CD4-positive, alpha-beta T cell (primary cell): ENCODE measurements around the gene SAT1. TPM values are rescaled to one million over a fixed set of nuclear protein-coding genes. Genes with fewer than 3 reads are reported as not detected.

ENCODE experiments used
- ATAC-seq: fragments of 200-7000 bp; cut with Tn5 transposase; one replicate; pipeline ENCODE4 v1.10.0; 2022; ENCODE audit warnings: mild to moderate bottlenecking; ENCODE audit not compliant: poor library complexity
- CTCF ChIA-PET: fragments of 350-600 bp; sonication (Branson Sonifier 250); formaldehyde crosslinking; loops from one replicate; lab custom pipeline; 2021; ENCODE audit warnings: antibody characterized with exemption, inconsistent platforms; lab: Charles Lee
- POLR2A ChIA-PET: fragments of 350-600 bp; sonication (Branson Sonifier 250); formaldehyde crosslinking; loops from one replicate; lab custom pipeline; 2021; ENCODE audit warnings: antibody characterized with exemption, inconsistent platforms; lab: Charles Lee
- DNase-seq, 14 experiments: peaks; one replicate each; pipeline ENCODE4 v3.0.0-alpha.2; 2013 to 2020; ENCODE audit warnings: mixed read lengths in 2 of 14
- H3K27ac ChIP-seq, 2 donors: one replicate each; pipeline versions ENCODE4 v1.5.1 to v1.7.0; 2013; ENCODE audit warnings: low read length in 2 of 2, low read depth in 1 of 2, mild to moderate bottlenecking in 1 of 2
- H3K27me3 ChIP-seq, 2 experiments: 1 replicate in 1 of 2; 2 replicates in 1 of 2; pipeline versions ENCODE4 v1.6.1 to v1.7.0; 2013; ENCODE audit warnings: low read length in 2 of 2, control low read depth in 1 of 2, mild to moderate bottlenecking in 1 of 2, moderate library complexity in 1 of 2; ENCODE audit not compliant: insufficient read depth in 2 of 2, control insufficient read depth in 1 of 2
- H3K36me3 ChIP-seq: one replicate; pipeline ENCODE4 v1.6.1; 2013; ENCODE audit warnings: low read length, control low read depth; ENCODE audit not compliant: insufficient read depth
- H3K4me1 ChIP-seq: one replicate; pipeline ENCODE4 v1.6.1; 2013; ENCODE audit warnings: low read length, control low read depth; ENCODE audit not compliant: insufficient read depth
- H3K4me3 ChIP-seq: one replicate; pipeline ENCODE4 v1.5.1; 2013; ENCODE audit warnings: mild to moderate bottlenecking, low read length, moderate library complexity
- H3K9me3 ChIP-seq, 2 experiments: 1 replicate in 1 of 2; 2 replicates in 1 of 2; pipeline versions ENCODE4 v1.6.1 to v1.7.0; 2013; ENCODE audit warnings: low read length in 2 of 2, mild to moderate bottlenecking in 2 of 2, control low read depth in 1 of 2, moderate library complexity in 1 of 2; ENCODE audit not compliant: control insufficient read depth in 1 of 2, insufficient read depth in 1 of 2
- H3K27ac Mint-ChIP-seq: one replicate; pipeline ENCODE4 v1.8.0; 2020; ENCODE audit warnings: mixed read lengths
- H3K27me3 Mint-ChIP-seq: one replicate; pipeline ENCODE4 v1.8.0; 2021; ENCODE audit warnings: mixed read lengths
- H3K36me3 Mint-ChIP-seq: one replicate; pipeline ENCODE4 v1.8.0; 2021; ENCODE audit warnings: low read depth, mixed read lengths
- H3K4me1 Mint-ChIP-seq: one replicate; pipeline ENCODE4 v1.8.0; 2021; ENCODE audit warnings: low read depth, mixed read lengths
- H3K4me3 Mint-ChIP-seq: one replicate; pipeline ENCODE4 v1.8.0; 2020; ENCODE audit warnings: mild to moderate bottlenecking, mixed read lengths
- H3K9me3 Mint-ChIP-seq: one replicate; pipeline ENCODE4 v1.8.0; 2020; ENCODE audit warnings: mixed read lengths
- CTCF ChIP-seq: fragments of 200-600 bp; IDR thresholded peaks from one replicate; pipeline ENCODE4 v1.8.0; 2022; ENCODE audit warnings: antibody characterized with exemption, mild to moderate bottlenecking
- intact Hi-C, 2 experiments: fragments of 100-400 bp; cut with DNase I in 1 of 2; cut with micrococcal nuclease in 1 of 2; formaldehyde crosslinking; loops; one replicate each; pipeline versions ENCODE4 v1.15.1 to v1.9.0; 2023 to 2025; cut with DNase I, micrococcal nuclease
- total RNA-seq, 174 experiments: library from RNA in 2 of 174; stranded (reverse) in 2 of 174; gene quantifications; one replicate each; pipeline ENCODE4 v1.2.3 and lab custom pipeline; 2021 to 2026

The SAT1 gene
- total RNA-seq, 2 experiments from 2014 or later: 305 to 312 TPM

GRCh38 chrX:23795221-23795620, 12.2 kb downstream of the SAT1 start:
- Histone ChIP-seq H3K9me3 (no peaks in the 10 kb centered on the region), H3K4me3 (no peak overlapping the region), H3K27me3 (no peaks in the 10 kb centered on the region), H3K4me1 (no peaks in the 10 kb centered on the region), H3K36me3 (no peaks in the 10 kb centered on the region), H3K27ac (no peak overlapping the region)
- POLR2A ChIA-PET: no interaction called here
- DNase-seq: no peak
- CTCF ChIA-PET: no interaction called here
- no peak overlapping the region for H3K4me3 Mint-ChIP-seq
- no peaks in the 10 kb centered on the region for H3K36me3 Mint-ChIP-seq
- H3K27ac Mint-ChIP-seq: no peak overlapping the region
- no peak for ATAC-seq
- H3K9me3 Mint-ChIP-seq: no peaks in the 10 kb centered on the region
- no peaks in the 10 kb centered on the region for H3K4me1 Mint-ChIP-seq
- H3K27me3 Mint-ChIP-seq: no peaks in the 10 kb centered on the region
- TF ChIP-seq CTCF: no peak
- intact Hi-C loops: no loop called here

GRCh38 chrX:23797371-23798128, 14.6 kb downstream of the SAT1 start:
- Histone ChIP-seq H3K4me3 (no peak overlapping the region), H3K4me1 (no peaks in the 10 kb centered on the region), H3K27ac (no peak overlapping the region), H3K9me3 (no peaks in the 10 kb centered on the region), H3K36me3 (no peaks in the 10 kb centered on the region), H3K27me3 (no peaks in the 10 kb centered on the region)
- no peak for TF ChIP-seq CTCF
- H3K4me3 Mint-ChIP-seq: no peak overlapping the region
- H3K4me1 Mint-ChIP-seq: no peaks in the 10 kb centered on the region
- no peak overlapping the region for H3K27ac Mint-ChIP-seq
- no peak for DNase-seq
- ChIA-PET CTCF (no interaction called here), POLR2A (no interaction called here)
- no peaks in the 10 kb centered on the region for H3K9me3 Mint-ChIP-seq
- no peaks in the 10 kb centered on the region for H3K36me3 Mint-ChIP-seq
- H3K27me3 Mint-ChIP-seq: no peaks in the 10 kb centered on the region
- intact Hi-C loops: no loop called here
- no peak for ATAC-seq

- Histone ChIP-seq H3K27me3 (no peaks in the 10 kb centered on the region), H3K4me3 (no peak overlapping the region), H3K27ac (no peak overlapping the region), H3K36me3 (no peaks in the 10 kb centered on the region), H3K4me1 (no peaks in the 10 kb centered on the region), H3K9me3 (no peaks in the 10 kb centered on the region)
- no peak for TF ChIP-seq CTCF
- Mint-ChIP-seq H3K27ac (no peak overlapping the region), H3K4me3 (no peak overlapping the region), H3K36me3 (no peaks in the 10 kb centered on the region), H3K9me3 (no peaks in the 10 kb centered on the region), H3K27me3 (no peaks in the 10 kb centered on the region), H3K4me1 (no peaks in the 10 kb centered on the region)
- ChIA-PET POLR2A (interaction anchor here (2.0 kb wide), 1 partner anchor 16 kb away, joined by 5 read pairs; the partner anchor contains the start of gene SAT1), CTCF (no interaction called here)
- ATAC-seq (no peak), DNase-seq (no peak)
- intact Hi-C loops: no loop called here
These were observed 16.6 kb downstream of the SAT1 start for GRCh38 chrX:23799469-23800065.
